H9 (cell line): ENCODE data around the gene RARS1. TPM values are rescaled to one million over a fixed set of nuclear protein-coding genes. Genes with fewer than 3 reads are reported as not detected.

Experiments used
- DNase-seq: peaks from one replicate; pipeline ENCODE4 v3.0.0-alpha.2; 2017
- H2AFZ ChIP-seq: one replicate; pipeline ENCODE4 v1.6.1; 2013; ENCODE audit warnings: mild to moderate bottlenecking, low read length, control low read depth, moderate library complexity
- H2AK5ac ChIP-seq: 2 replicates; pipeline ENCODE4 v1.6.1; 2013; ENCODE audit warnings: low read length, control low read depth, mixed read lengths; ENCODE audit not compliant: insufficient read length
- H2BK120ac ChIP-seq: one replicate; pipeline ENCODE4 v1.6.1; 2013; ENCODE audit warnings: low read depth, mild to moderate bottlenecking, low read length, control low read depth, inconsistent platforms; ENCODE audit not compliant: poor library complexity, severe bottlenecking
- H2BK12ac ChIP-seq: 2 replicates; pipeline ENCODE4 v1.6.1; 2013; ENCODE audit warnings: low read length, control low read depth, mixed read lengths, low read depth; ENCODE audit not compliant: insufficient read length
- H2BK15ac ChIP-seq: 2 replicates; pipeline ENCODE4 v1.6.1; 2013; ENCODE audit warnings: low read depth, low read length, control low read depth
- H2BK20ac ChIP-seq: one replicate; pipeline ENCODE4 v1.6.1; 2013; ENCODE audit warnings: low read depth, mild to moderate bottlenecking, low read length, control low read depth, inconsistent platforms; ENCODE audit not compliant: poor library complexity, severe bottlenecking
- H2BK5ac ChIP-seq: 2 replicates; pipeline ENCODE4 v1.6.1; 2013; ENCODE audit warnings: low read length, control low read depth, mixed read lengths; ENCODE audit not compliant: insufficient read length
- H3K14ac ChIP-seq: 2 replicates; pipeline ENCODE4 v1.6.1; 2013; ENCODE audit warnings: low read length, control low read depth; ENCODE audit not compliant: insufficient read depth
- H3K18ac ChIP-seq: 2 replicates; pipeline ENCODE4 v1.6.1; 2013; ENCODE audit warnings: low read depth, mild to moderate bottlenecking, mixed read lengths, low read length, control low read depth; ENCODE audit not compliant: insufficient read length
- H3K23ac ChIP-seq: 2 replicates; pipeline ENCODE4 v1.6.1; 2013; ENCODE audit warnings: low read length, control low read depth, mixed read lengths, low read depth; ENCODE audit not compliant: insufficient read length
- H3K23me2 ChIP-seq: 2 replicates; pipeline ENCODE4 v1.6.1; 2013; ENCODE audit warnings: low read depth, mild to moderate bottlenecking, mixed read lengths, low read length, control low read depth; ENCODE audit not compliant: insufficient read length, poor library complexity, severe bottlenecking
- H3K27ac ChIP-seq: 2 replicates; pipeline ENCODE4 v1.5.1; 2013; ENCODE audit warnings: low read length, control low read depth, mixed read lengths, low read depth; ENCODE audit not compliant: insufficient read length
- H3K27me3 ChIP-seq: 2 replicates; pipeline ENCODE4 v1.6.1; 2013; ENCODE audit warnings: low read length, control low read depth, inconsistent platforms; ENCODE audit not compliant: insufficient read depth
- H3K4ac ChIP-seq: 2 replicates; pipeline ENCODE4 v1.6.1; 2013; ENCODE audit warnings: low read depth, mild to moderate bottlenecking, control low read depth, inconsistent platforms, low read length, moderate library complexity
- H3K4me1 ChIP-seq: 2 replicates; pipeline ENCODE4 v1.6.1; 2013; ENCODE audit warnings: low read length, control low read depth, inconsistent platforms; ENCODE audit not compliant: insufficient read depth
- H3K4me2 ChIP-seq: 2 replicates; pipeline ENCODE4 v1.6.1; 2013; ENCODE audit warnings: low read length, control low read depth, mixed read lengths; ENCODE audit not compliant: insufficient read length, insufficient read depth
- H3K56ac ChIP-seq: 2 replicates; pipeline ENCODE4 v1.6.1; 2013; ENCODE audit warnings: low read depth, mild to moderate bottlenecking, mixed read lengths, low read length, control low read depth; ENCODE audit not compliant: insufficient read length
- H3K79me1 ChIP-seq: 2 replicates; pipeline ENCODE4 v1.6.1; 2013; ENCODE audit warnings: low read depth, mild to moderate bottlenecking, moderate library complexity, low read length, control low read depth, inconsistent platforms; ENCODE audit not compliant: insufficient read depth, poor library complexity, severe bottlenecking
- H3K79me2 ChIP-seq: 2 replicates; pipeline ENCODE4 v1.6.1; 2013; ENCODE audit warnings: low read length, control low read depth, inconsistent platforms; ENCODE audit not compliant: insufficient read depth
- H3K9ac ChIP-seq: 2 replicates; pipeline ENCODE4 v1.6.1; 2013; ENCODE audit warnings: low read length, control low read depth, mixed read lengths; ENCODE audit not compliant: insufficient read length; ENCODE audit errors: extremely low read depth
- H3K9me3 ChIP-seq: one replicate; pipeline ENCODE4 v1.6.1; 2013; ENCODE audit warnings: low read depth, low read length, inconsistent platforms; ENCODE audit not compliant: control insufficient read depth
- H3T11ph ChIP-seq: one replicate; pipeline ENCODE4 v1.6.1; 2013; ENCODE audit warnings: mild to moderate bottlenecking, low read length, control low read depth, inconsistent platforms
- H4K20me1 ChIP-seq: one replicate; pipeline ENCODE4 v1.6.1; 2013; ENCODE audit not compliant: control insufficient read depth, insufficient read length, insufficient read depth
- H4K5ac ChIP-seq: 2 replicates; pipeline ENCODE4 v1.6.1; 2013; ENCODE audit warnings: low read depth, mild to moderate bottlenecking, mixed read lengths, low read length, control low read depth; ENCODE audit not compliant: insufficient read length
- H4K8ac ChIP-seq: replicated peaks from 2 replicates; pipeline ENCODE4 v1.6.1; 2013; ENCODE audit warnings: low read length, control low read depth, mixed read lengths, low read depth; ENCODE audit not compliant: insufficient read length
- H4K91ac ChIP-seq: 2 replicates; pipeline ENCODE4 v1.6.1; 2013; ENCODE audit warnings: low read depth, mild to moderate bottlenecking, moderate library complexity, mixed read lengths, low read length, control low read depth; ENCODE audit not compliant: insufficient read length
- H3K27ac Mint-ChIP-seq, 3 experiments: 2 replicates in 2 of 3; 3 replicates in 1 of 3; pipeline ENCODE4 v1.8.0; 2020 to 2021; ENCODE audit warnings: mixed read lengths in 3 of 3, mild to moderate bottlenecking in 1 of 3, moderate library complexity in 1 of 3
- H3K27me3 Mint-ChIP-seq: 2 replicates; pipeline ENCODE4 v1.8.0; 2021; ENCODE audit warnings: low read depth, mild to moderate bottlenecking, moderate library complexity, mixed read lengths
- H3K36me3 Mint-ChIP-seq, 3 experiments: 2 replicates in 2 of 3; 3 replicates in 1 of 3; pipeline ENCODE4 v1.8.0; 2020 to 2021; ENCODE audit warnings: low read depth in 3 of 3, mixed read lengths in 3 of 3; ENCODE audit not compliant: insufficient read depth in 1 of 3
- H3K4me1 Mint-ChIP-seq, 2 experiments: 2 replicates each; pipeline ENCODE4 v1.8.0; 2020; ENCODE audit warnings: mixed read lengths in 2 of 2
- H3K4me3 Mint-ChIP-seq, 2 experiments: 2 replicates in 1 of 2; 3 replicates in 1 of 2; pipeline ENCODE4 v1.8.0; 2020 to 2021; ENCODE audit warnings: mild to moderate bottlenecking in 2 of 2, mixed read lengths in 2 of 2, moderate library complexity in 1 of 2
- H3K9me3 Mint-ChIP-seq, 2 experiments: 2 replicates in 1 of 2; 3 replicates in 1 of 2; pipeline ENCODE4 v1.8.0; 2020; ENCODE audit warnings: mild to moderate bottlenecking in 2 of 2, mixed read lengths in 2 of 2, moderate library complexity in 1 of 2
- CTCF ChIP-seq: fragments of 200-600 bp; sonication (generic); conservative IDR thresholded peaks from 3 replicates; pipeline ENCODE4 v1.8.0; 2021; ENCODE audit warnings: antibody characterized with exemption, mild to moderate bottlenecking
- total RNA-seq: library from RNA; stranded (reverse); gene quantifications from 2 replicates; pipeline ENCODE4 v1.2.1, GENCODE V29; 2021

RARS1 gene
- total RNA-seq, 1 experiment from 2014 or later, result 108 TPM

GRCh38 chr5:168550656-168551055 lies 64.4 kb downstream of the RARS1 start:
- Histone ChIP-seq H3K9me3 (no peaks in the 10 kb centered on the region), H2BK15ac (no peak overlapping the region), H2AFZ (no peak overlapping the region), H4K8ac (no peak overlapping the region), H3T11ph (no peak overlapping the region), H3K27ac (no peak overlapping the region), H3K79me1 (peaks cover 6% of the 10 kb centered on the region), H3K23me2 (no peaks in the 10 kb centered on the region), H3K18ac (no peak overlapping the region), H3K9ac (no peak overlapping the region), H3K56ac (no peak overlapping the region), H4K91ac (no peak overlapping the region), H4K20me1 (no peaks in the 10 kb centered on the region), H3K27me3 (no peaks in the 10 kb centered on the region), H2AK5ac (no peak overlapping the region), H3K79me2 (no peaks in the 10 kb centered on the region), H3K4me1 (no peaks in the 10 kb centered on the region), H2BK120ac (no peak overlapping the region), H4K5ac (no peak overlapping the region), H3K14ac (no peak overlapping the region), H3K4ac (no peak overlapping the region), H2BK20ac (no peak overlapping the region), H3K23ac (no peak overlapping the region), H2BK5ac (no peak overlapping the region), H3K4me2 (no peak overlapping the region), H2BK12ac (no peak overlapping the region)
- H3K27me3 Mint-ChIP-seq, result no peaks in the 10 kb centered on the region
- H3K4me3 Mint-ChIP-seq, result no peak overlapping the region
- H3K27ac Mint-ChIP-seq, result no peak overlapping the region
- DNase-seq, result no peak
- no peaks in the 10 kb centered on the region for H3K4me1 Mint-ChIP-seq
- H3K36me3 Mint-ChIP-seq, result peaks cover 29 to 56% (median 44%) of the 10 kb centered on the region in 3 experiments
- no peaks in the 10 kb centered on the region for H3K9me3 Mint-ChIP-seq
- TF ChIP-seq CTCF, result no peak
